ENCODE measurements around the gene ARHGAP12.

The ARHGAP12 gene

DNA sequence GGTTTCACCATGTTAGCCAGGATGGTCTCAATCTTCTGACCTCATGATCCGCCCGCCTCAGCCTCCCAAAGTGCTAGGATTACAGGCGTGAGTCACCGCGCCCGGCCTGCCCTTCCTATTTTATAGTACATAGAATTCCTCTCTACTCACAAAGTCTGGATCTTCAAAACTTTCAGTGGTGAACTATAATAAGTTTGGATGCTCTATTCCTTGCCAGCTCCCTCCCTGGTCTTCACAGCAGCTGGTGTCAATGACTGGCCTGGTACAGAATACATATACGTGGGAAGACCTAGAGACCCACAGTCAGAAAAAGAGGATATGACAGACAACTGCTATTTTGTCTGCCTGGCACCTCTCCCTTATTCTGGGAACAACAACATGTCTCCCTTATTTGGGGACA lies 40.8 kb downstream of the ARHGAP12 start:
- no peak for DNase-seq (ENCODE audit: extremely low read depth, low read depth)
- no peak for TF ChIP-seq CTCF (IDR thresholded peaks at IDR 0.05; ENCODE audit: low read depth, low read length, missing control alignments)
- H3K4me3 ChIP-seq (replicated peaks; ENCODE audit: low read depth, low read length) = no peak overlapping the region

- no peak for DNase-seq (ENCODE audit: extremely low read depth, low read depth)
- no peak overlapping the region for H3K4me3 ChIP-seq (replicated peaks; ENCODE audit: low read depth, low read length)
- no peak for TF ChIP-seq CTCF (IDR thresholded peaks at IDR 0.05; ENCODE audit: low read depth, low read length, missing control alignments)
These were observed 41.7 kb downstream of the ARHGAP12 start for GRCh38 chr10:31886885-31887284.

DNA sequence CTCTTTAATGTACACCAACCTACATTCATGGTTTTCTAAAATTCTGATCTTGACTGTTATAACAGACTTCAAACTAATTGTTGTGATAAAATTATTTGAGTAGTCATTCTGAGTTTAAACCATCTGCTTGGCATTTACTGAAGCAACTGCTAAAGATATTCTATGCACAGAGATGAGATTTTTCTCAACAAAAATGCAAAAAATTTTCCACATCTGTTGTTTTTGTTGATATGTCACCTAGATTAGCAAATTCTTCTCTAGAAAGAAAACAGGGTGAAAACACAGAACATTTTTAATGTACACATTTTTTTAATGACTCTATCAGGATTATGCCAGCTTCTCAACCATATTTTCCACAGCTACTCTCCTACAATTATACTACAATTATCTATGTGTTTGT lies 42.7 kb downstream of the ARHGAP12 start:
- no peak overlapping the region for H3K4me3 ChIP-seq (replicated peaks; ENCODE audit: low read depth, low read length)
- DNase-seq (ENCODE audit: extremely low read depth, low read depth) = no peak
- no peak for TF ChIP-seq CTCF (IDR thresholded peaks at IDR 0.05; ENCODE audit: low read depth, low read length, missing control alignments)

DNA sequence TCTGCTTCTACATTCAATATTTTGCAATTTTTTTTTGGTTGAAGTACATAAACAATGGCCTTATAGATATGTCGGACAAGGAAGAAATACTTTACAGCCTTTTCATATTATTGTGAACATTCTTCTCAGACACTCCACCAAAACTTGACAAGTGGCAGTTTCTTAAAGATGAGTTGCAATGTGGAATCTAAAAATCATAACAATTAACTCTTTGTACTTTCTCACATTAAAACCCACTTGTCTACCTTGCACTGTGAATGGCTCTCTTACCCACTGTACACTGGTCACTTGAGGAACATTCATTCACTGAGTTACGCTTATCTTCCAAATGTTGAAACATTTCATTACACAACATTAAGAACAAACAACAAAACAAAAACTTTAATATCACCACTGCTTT lies 44.2 kb downstream of the ARHGAP12 start:
- DNase-seq (ENCODE audit: extremely low read depth, low read depth) = no peak
- no peak for TF ChIP-seq CTCF (IDR thresholded peaks at IDR 0.05; ENCODE audit: low read depth, low read length, missing control alignments)
- H3K4me3 ChIP-seq (replicated peaks; ENCODE audit: low read depth, low read length) = no peak overlapping the region

DNA sequence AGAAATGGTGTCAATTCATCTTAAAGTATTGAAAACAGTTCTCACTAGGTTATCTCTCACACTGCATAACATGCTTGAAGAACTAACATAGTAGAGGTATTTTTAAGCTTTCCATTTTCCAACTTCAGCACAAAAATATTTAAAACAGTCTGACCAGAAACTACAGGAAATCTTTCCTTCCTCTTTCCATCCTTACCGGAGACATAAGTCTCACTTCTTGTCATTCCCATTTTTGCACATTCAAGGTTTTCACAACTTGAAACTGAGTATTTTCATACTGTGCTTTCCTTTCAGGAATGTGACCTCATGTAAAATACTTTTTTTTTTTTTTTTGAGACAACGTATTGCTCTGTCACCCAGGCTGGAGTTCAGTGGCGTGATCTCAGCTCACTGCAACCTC lies 45.2 kb downstream of the ARHGAP12 start:
- H3K4me3 ChIP-seq (replicated peaks; ENCODE audit: low read depth, low read length) = no peak overlapping the region
- no peak for DNase-seq (ENCODE audit: extremely low read depth, low read depth)
- TF ChIP-seq CTCF (IDR thresholded peaks at IDR 0.05; ENCODE audit: low read depth, low read length, missing control alignments) = no peak

DNA sequence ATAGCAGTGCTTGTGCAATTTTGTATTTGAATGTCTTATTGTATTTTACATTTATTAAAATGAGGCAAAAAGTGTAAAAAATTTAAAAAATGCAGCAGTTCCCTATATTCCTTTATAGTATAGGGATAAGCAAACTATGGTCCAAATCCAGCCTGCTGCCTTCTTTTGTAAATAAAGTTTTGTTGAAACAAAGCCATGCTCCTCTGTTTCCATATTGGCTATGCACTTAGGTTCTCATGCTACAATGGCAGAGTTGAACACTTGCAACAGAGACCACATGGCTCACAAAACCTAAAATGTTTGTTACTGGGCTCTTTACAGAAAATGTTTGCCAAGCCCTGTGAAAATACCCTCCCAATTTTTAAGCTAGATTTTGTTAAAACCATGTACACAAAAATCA lies 50.1 kb downstream of the ARHGAP12 start:
- no peak for TF ChIP-seq CTCF (IDR thresholded peaks at IDR 0.05; ENCODE audit: low read depth, low read length, missing control alignments)
- no peak overlapping the region for H3K4me3 ChIP-seq (replicated peaks; ENCODE audit: low read depth, low read length)

GRCh38 chr10:31876652-31877352 lies 51.8 kb downstream of the ARHGAP12 start:
- no peak for DNase-seq (ENCODE audit: extremely low read depth, low read depth)
- H3K4me3 ChIP-seq (replicated peaks; ENCODE audit: low read depth, low read length) = no peak overlapping the region

More for the DNA sequence above, 50.1 kb downstream of the ARHGAP12 start:
- DNase-seq (ENCODE audit: extremely low read depth, low read depth) = no peak

More at GRCh38 chr10:31876652-31877352, 51.8 kb downstream of the ARHGAP12 start:
- no peak for TF ChIP-seq CTCF (IDR thresholded peaks at IDR 0.05; ENCODE audit: low read depth, low read length, missing control alignments)
